ENCODE results near the gene CACNG5. TPM values are rescaled to one million over a fixed set of nuclear protein-coding genes. Genes with fewer than 3 reads are reported as not detected.

The CACNG5 gene
- total RNA-seq, 1 donor from 2014 or later, result not detected

DNA sequence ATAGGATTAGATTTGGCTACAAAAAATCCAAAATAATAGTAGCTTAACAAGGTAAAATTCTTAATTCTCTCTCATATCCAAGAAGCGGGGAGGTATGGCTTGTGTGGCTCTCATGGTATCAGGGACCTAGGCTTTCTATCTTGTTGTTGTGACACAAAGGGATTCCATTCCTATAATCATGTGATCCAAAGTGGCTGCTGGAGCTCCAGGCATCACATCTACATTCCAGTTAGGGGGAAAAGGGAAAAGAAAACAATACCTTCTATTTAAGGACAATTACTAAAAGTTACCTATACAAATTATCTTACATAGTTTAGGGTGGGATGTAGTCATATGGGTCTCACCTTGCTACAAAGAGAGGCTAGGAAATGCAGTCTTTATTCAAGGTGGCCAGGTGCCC lies 82.0 kb downstream of the CACNG5 start:
- Mint-ChIP-seq H3K27ac (no peak overlapping the region), H3K36me3 (ENCODE audit: insufficient read depth) (peaks cover 1% of the 10 kb centered on the region), H3K9me3 (ENCODE audit: low read depth) (peaks cover 6% of the 10 kb centered on the region), H3K27me3 (peaks cover 8% of the 10 kb centered on the region), H3K4me1 (ENCODE audit: low read depth) (no peaks in the 10 kb centered on the region), H3K4me3 (ENCODE audit: low read depth) (no peak overlapping the region)
- DNase-seq (ENCODE audit: low spot score, unreplicated experiment), result no peak
- TF ChIP-seq, protein P1, sequence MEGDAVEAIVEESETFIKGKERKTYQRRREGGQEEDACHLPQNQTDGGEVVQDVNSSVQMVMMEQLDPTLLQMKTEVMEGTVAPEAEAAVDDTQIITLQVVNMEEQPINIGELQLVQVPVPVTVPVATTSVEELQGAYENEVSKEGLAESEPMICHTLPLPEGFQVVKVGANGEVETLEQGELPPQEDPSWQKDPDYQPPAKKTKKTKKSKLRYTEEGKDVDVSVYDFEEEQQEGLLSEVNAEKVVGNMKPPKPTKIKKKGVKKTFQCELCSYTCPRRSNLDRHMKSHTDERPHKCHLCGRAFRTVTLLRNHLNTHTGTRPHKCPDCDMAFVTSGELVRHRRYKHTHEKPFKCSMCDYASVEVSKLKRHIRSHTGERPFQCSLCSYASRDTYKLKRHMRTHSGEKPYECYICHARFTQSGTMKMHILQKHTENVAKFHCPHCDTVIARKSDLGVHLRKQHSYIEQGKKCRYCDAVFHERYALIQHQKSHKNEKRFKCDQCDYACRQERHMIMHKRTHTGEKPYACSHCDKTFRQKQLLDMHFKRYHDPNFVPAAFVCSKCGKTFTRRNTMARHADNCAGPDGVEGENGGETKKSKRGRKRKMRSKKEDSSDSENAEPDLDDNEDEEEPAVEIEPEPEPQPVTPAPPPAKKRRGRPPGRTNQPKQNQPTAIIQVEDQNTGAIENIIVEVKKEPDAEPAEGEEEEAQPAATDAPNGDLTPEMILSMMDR (IDR thresholded peaks at IDR 0.05; ENCODE audit: unreplicated experiment), result no peak

DNA sequence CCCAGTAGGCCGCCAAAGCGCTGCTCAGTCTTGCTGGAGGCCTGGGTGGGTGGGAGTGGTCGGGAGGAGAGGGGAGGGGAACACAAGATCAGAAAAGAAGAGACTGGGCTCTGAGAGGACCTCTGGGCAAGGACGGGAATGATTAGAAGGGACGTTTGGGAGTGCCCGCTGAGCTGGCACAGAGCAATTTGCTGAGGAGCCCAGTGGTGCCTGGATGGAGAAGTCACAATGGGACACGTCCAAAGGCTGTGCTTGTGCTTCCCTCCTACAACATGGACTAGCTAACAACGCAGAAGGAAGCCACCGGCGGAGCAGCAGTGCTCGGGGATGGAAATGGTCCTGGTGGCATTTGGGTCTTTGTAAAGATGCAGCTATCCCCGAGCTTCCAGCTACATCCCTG lies 84.0 kb downstream of the CACNG5 start:
- Mint-ChIP-seq H3K27ac (no peak overlapping the region), H3K27me3 (peaks cover 4% of the 10 kb centered on the region), H3K36me3 (ENCODE audit: insufficient read depth) (peaks cover 1% of the 10 kb centered on the region), H3K9me3 (ENCODE audit: low read depth) (peaks cover 8% of the 10 kb centered on the region), H3K4me1 (ENCODE audit: low read depth) (no peaks in the 10 kb centered on the region), H3K4me3 (ENCODE audit: low read depth) (no peak overlapping the region)
- TF ChIP-seq, protein P1 (IDR thresholded peaks at IDR 0.05; ENCODE audit: unreplicated experiment), result no peak
- DNase-seq (ENCODE audit: low spot score, unreplicated experiment), result no peak

DNA sequence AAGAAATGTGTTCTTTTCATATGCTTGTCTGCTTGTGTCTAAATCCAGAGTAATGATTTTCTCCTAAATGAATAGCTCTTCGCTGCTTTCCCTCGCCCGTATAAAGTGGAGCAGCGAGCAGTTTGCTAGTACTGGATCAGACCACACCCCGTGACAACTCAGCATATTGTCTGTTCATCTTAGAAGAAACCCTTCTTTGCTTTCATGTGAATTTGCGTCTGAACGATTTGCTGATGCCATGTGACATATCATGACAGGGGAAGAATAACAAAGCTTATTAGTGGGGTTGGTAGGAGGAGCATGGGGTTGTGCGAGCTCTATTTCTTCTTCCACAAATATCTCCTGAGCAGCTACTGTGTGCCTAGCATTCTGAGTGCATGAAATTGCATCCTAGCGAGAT lies 85.5 kb downstream of the CACNG5 start:
- Mint-ChIP-seq H3K4me1 (ENCODE audit: low read depth) (no peaks in the 10 kb centered on the region), H3K4me3 (ENCODE audit: low read depth) (no peak overlapping the region), H3K27ac (no peak overlapping the region), H3K27me3 (peaks cover 4% of the 10 kb centered on the region), H3K36me3 (ENCODE audit: insufficient read depth) (peaks cover 1% of the 10 kb centered on the region), H3K9me3 (ENCODE audit: low read depth) (peaks cover 8% of the 10 kb centered on the region)
- TF ChIP-seq, protein P1 (IDR thresholded peaks at IDR 0.05; ENCODE audit: unreplicated experiment), result no peak
- no peak for DNase-seq (ENCODE audit: low spot score, unreplicated experiment)

DNA sequence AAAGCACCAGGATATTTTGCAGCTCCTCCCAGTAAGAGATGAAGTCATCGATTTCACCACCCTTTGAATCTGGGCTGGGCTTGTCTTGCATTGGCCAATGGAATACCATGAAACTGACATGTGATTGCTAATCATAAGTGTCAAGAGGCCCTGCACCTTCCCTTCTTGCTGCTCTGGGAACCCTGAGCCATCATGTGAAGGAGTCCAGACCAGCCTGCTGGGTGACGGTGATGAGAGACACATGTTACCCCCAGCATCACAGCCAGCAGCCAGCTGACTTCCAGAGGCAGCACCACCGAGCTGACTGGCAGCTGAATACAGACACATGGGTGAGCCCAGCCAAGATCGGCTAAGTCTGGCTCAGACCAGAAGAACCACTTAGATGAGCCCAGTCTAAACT lies 86.0 kb downstream of the CACNG5 start:
- H3K36me3 Mint-ChIP-seq (ENCODE audit: insufficient read depth), result peaks cover 1% of the 10 kb centered on the region
- peaks cover 8% of the 10 kb centered on the region for H3K9me3 Mint-ChIP-seq (ENCODE audit: low read depth)
- no peak overlapping the region for H3K27ac Mint-ChIP-seq
- no peak overlapping the region for H3K4me3 Mint-ChIP-seq (ENCODE audit: low read depth)
- no peak for DNase-seq (ENCODE audit: low spot score, unreplicated experiment)
- no peaks in the 10 kb centered on the region for H3K27me3 Mint-ChIP-seq
- TF ChIP-seq, protein P1 (IDR thresholded peaks at IDR 0.05; ENCODE audit: unreplicated experiment), result no peak
- no peaks in the 10 kb centered on the region for H3K4me1 Mint-ChIP-seq (ENCODE audit: low read depth)

DNA sequence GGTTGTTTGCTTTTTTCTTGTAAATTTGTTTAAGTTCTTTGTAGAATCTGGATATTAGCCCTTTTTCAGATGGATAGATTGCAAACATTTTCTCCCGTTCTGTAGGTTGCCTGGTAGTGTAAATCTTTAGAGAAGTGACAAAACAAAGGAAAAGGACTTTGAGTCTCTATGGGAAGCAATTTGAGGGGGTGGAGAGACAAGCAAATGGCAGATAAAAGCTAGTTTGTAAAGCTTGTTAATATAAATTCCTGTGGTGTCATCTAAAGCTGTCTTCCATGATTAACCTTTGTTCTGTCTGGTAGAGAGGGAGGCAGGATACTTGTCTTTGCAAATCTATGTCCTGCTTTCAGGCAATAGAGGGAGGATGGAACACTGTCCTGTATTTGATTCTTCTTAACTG lies 89.0 kb downstream of the CACNG5 start:
- no peak overlapping the region for H3K27ac Mint-ChIP-seq
- peaks cover 1% of the 10 kb centered on the region for H3K36me3 Mint-ChIP-seq (ENCODE audit: insufficient read depth)
- H3K27me3 Mint-ChIP-seq, result peaks cover 3% of the 10 kb centered on the region
- TF ChIP-seq, protein P1 (IDR thresholded peaks at IDR 0.05; ENCODE audit: unreplicated experiment), result no peak
- no peaks in the 10 kb centered on the region for H3K4me1 Mint-ChIP-seq (ENCODE audit: low read depth)
- DNase-seq (ENCODE audit: low spot score, unreplicated experiment), result no peak
- peaks cover 2% of the 10 kb centered on the region for H3K9me3 Mint-ChIP-seq (ENCODE audit: low read depth)
- H3K4me3 Mint-ChIP-seq (ENCODE audit: low read depth), result no peak overlapping the region

All from progenitor cell of endocrine pancreas (in vitro differentiated cells).